CD4-positive, alpha-beta T cell (primary cell): ENCODE data around the gene GLI2. TPM values are rescaled to one million over a fixed set of nuclear protein-coding genes. Genes with fewer than 3 reads are reported as not detected.

Source experiments
- ATAC-seq: fragments of 200-7000 bp; cut with Tn5 transposase; one replicate; pipeline ENCODE4 v1.10.0; 2022; ENCODE audit warnings: mild to moderate bottlenecking; ENCODE audit not compliant: poor library complexity
- CTCF ChIA-PET: fragments of 350-600 bp; sonication (Branson Sonifier 250); formaldehyde crosslinking; loops from one replicate; lab custom pipeline; 2021; ENCODE audit warnings: antibody characterized with exemption, inconsistent platforms; lab: Charles Lee
- POLR2A ChIA-PET: fragments of 350-600 bp; sonication (Branson Sonifier 250); formaldehyde crosslinking; loops from one replicate; lab custom pipeline; 2021; ENCODE audit warnings: antibody characterized with exemption, inconsistent platforms; lab: Charles Lee
- DNase-seq, 14 experiments: peaks; one replicate each; pipeline ENCODE4 v3.0.0-alpha.2; 2013 to 2020; ENCODE audit warnings: mixed read lengths in 2 of 14
- H3K27ac ChIP-seq, 2 donors: one replicate each; pipeline versions ENCODE4 v1.5.1 to v1.7.0; 2013; ENCODE audit warnings: low read length in 2 of 2, low read depth in 1 of 2, mild to moderate bottlenecking in 1 of 2
- H3K27me3 ChIP-seq, 2 experiments: 1 replicate in 1 of 2; 2 replicates in 1 of 2; pipeline versions ENCODE4 v1.6.1 to v1.7.0; 2013; ENCODE audit warnings: low read length in 2 of 2, control low read depth in 1 of 2, mild to moderate bottlenecking in 1 of 2, moderate library complexity in 1 of 2; ENCODE audit not compliant: insufficient read depth in 2 of 2, control insufficient read depth in 1 of 2
- H3K36me3 ChIP-seq: one replicate; pipeline ENCODE4 v1.6.1; 2013; ENCODE audit warnings: low read length, control low read depth; ENCODE audit not compliant: insufficient read depth
- H3K4me1 ChIP-seq: one replicate; pipeline ENCODE4 v1.6.1; 2013; ENCODE audit warnings: low read length, control low read depth; ENCODE audit not compliant: insufficient read depth
- H3K4me3 ChIP-seq: one replicate; pipeline ENCODE4 v1.5.1; 2013; ENCODE audit warnings: mild to moderate bottlenecking, low read length, moderate library complexity
- H3K9me3 ChIP-seq, 2 experiments: 1 replicate in 1 of 2; 2 replicates in 1 of 2; pipeline versions ENCODE4 v1.6.1 to v1.7.0; 2013; ENCODE audit warnings: low read length in 2 of 2, mild to moderate bottlenecking in 2 of 2, control low read depth in 1 of 2, moderate library complexity in 1 of 2; ENCODE audit not compliant: control insufficient read depth in 1 of 2, insufficient read depth in 1 of 2
- H3K27ac Mint-ChIP-seq: one replicate; pipeline ENCODE4 v1.8.0; 2020; ENCODE audit warnings: mixed read lengths
- H3K27me3 Mint-ChIP-seq: one replicate; pipeline ENCODE4 v1.8.0; 2021; ENCODE audit warnings: mixed read lengths
- H3K36me3 Mint-ChIP-seq: one replicate; pipeline ENCODE4 v1.8.0; 2021; ENCODE audit warnings: low read depth, mixed read lengths
- H3K4me1 Mint-ChIP-seq: one replicate; pipeline ENCODE4 v1.8.0; 2021; ENCODE audit warnings: low read depth, mixed read lengths
- H3K4me3 Mint-ChIP-seq: one replicate; pipeline ENCODE4 v1.8.0; 2020; ENCODE audit warnings: mild to moderate bottlenecking, mixed read lengths
- H3K9me3 Mint-ChIP-seq: one replicate; pipeline ENCODE4 v1.8.0; 2020; ENCODE audit warnings: mixed read lengths
- CTCF ChIP-seq: fragments of 200-600 bp; IDR thresholded peaks from one replicate; pipeline ENCODE4 v1.8.0; 2022; ENCODE audit warnings: antibody characterized with exemption, mild to moderate bottlenecking
- intact Hi-C, 2 experiments: fragments of 100-400 bp; cut with DNase I in 1 of 2; cut with micrococcal nuclease in 1 of 2; formaldehyde crosslinking; loops; one replicate each; pipeline versions ENCODE4 v1.15.1 to v1.9.0; 2023 to 2025; cut with DNase I, micrococcal nuclease
- total RNA-seq, 174 experiments: library from RNA in 2 of 174; stranded (reverse) in 2 of 174; gene quantifications; one replicate each; pipeline ENCODE4 v1.2.3 and lab custom pipeline; 2021 to 2026

The GLI2 gene
- total RNA-seq, 2 experiments from 2014 or later: not detected

- intact Hi-C loops: no loop called here
- no peaks in the 10 kb centered on the region for H3K36me3 Mint-ChIP-seq
- ChIA-PET CTCF (no interaction called here), POLR2A (no interaction called here)
- no peak overlapping the region for H3K4me3 ChIP-seq
- no peaks in the 10 kb centered on the region for H3K4me1 Mint-ChIP-seq
- H3K9me3 Mint-ChIP-seq: no peaks in the 10 kb centered on the region
- H3K4me1 ChIP-seq: no peaks in the 10 kb centered on the region
- H3K27me3 ChIP-seq: no peaks in the 10 kb centered on the region
- H3K9me3 ChIP-seq: peaks cover 0 to 4% of the 10 kb centered on the region in 2 experiments
- no peak for ATAC-seq
- H3K36me3 ChIP-seq: no peaks in the 10 kb centered on the region
- H3K27ac Mint-ChIP-seq: no peak overlapping the region
- no peak for DNase-seq
- TF ChIP-seq CTCF: no peak
- H3K4me3 Mint-ChIP-seq: no peak overlapping the region
- no peak overlapping the region for H3K27ac ChIP-seq
- H3K27me3 Mint-ChIP-seq: no peaks in the 10 kb centered on the region
Measured at GRCh38 chr2:120775801-120776589, 40.3 kb downstream of the GLI2 start.

GRCh38 chr2:120776649-120777048 lies 41.0 kb downstream of the GLI2 start:
- ChIA-PET CTCF (no interaction called here), POLR2A (no interaction called here)
- Histone ChIP-seq H3K27ac (no peak overlapping the region), H3K27me3 (no peaks in the 10 kb centered on the region), H3K36me3 (no peaks in the 10 kb centered on the region), H3K9me3 (peaks cover 0 to 4% of the 10 kb centered on the region in 2 experiments), H3K4me1 (no peaks in the 10 kb centered on the region), H3K4me3 (no peak overlapping the region)
- Mint-ChIP-seq H3K36me3 (no peaks in the 10 kb centered on the region), H3K4me1 (no peaks in the 10 kb centered on the region), H3K27me3 (no peaks in the 10 kb centered on the region), H3K9me3 (no peaks in the 10 kb centered on the region), H3K27ac (no peak overlapping the region), H3K4me3 (no peak overlapping the region)
- DNase-seq (no peak), ATAC-seq (no peak)
- intact Hi-C loops: no loop called here
- TF ChIP-seq CTCF: no peak

GRCh38 chr2:120777170-120777751 lies 41.6 kb downstream of the GLI2 start:
- ChIA-PET POLR2A (no interaction called here), CTCF (no interaction called here)
- H3K9me3 ChIP-seq: peaks cover 0 to 4% of the 10 kb centered on the region in 2 experiments
- no peaks in the 10 kb centered on the region for H3K4me1 ChIP-seq
- H3K27me3 Mint-ChIP-seq: peaks cover 5% of the 10 kb centered on the region
- H3K36me3 Mint-ChIP-seq: no peaks in the 10 kb centered on the region
- H3K4me3 Mint-ChIP-seq: no peak overlapping the region
- intact Hi-C loops: no loop called here
- H3K27me3 ChIP-seq: no peaks in the 10 kb centered on the region
- H3K9me3 Mint-ChIP-seq: no peaks in the 10 kb centered on the region
- DNase-seq (no peak), ATAC-seq (no peak)
- no peak overlapping the region for H3K27ac Mint-ChIP-seq
- no peak for TF ChIP-seq CTCF
- H3K4me3 ChIP-seq: no peak overlapping the region
- no peaks in the 10 kb centered on the region for H3K4me1 Mint-ChIP-seq
- H3K27ac ChIP-seq: no peak overlapping the region
- no peaks in the 10 kb centered on the region for H3K36me3 ChIP-seq
